GM23338 (cell line): ENCODE results near the gene TBL1XR1. TPM values are rescaled to one million over a fixed set of nuclear protein-coding genes. Genes with fewer than 3 reads are reported as not detected.

Experiments
- ATAC-seq: fragments of 200-7000 bp; cut with Tn5 transposase; 3 replicates; pipeline ENCODE4 v1.9.1; 2020
- DNase-seq: peaks from one replicate; pipeline ENCODE4 v3.0.0-alpha.2; 2015; ENCODE audit warnings: low spot score
- H2AFZ ChIP-seq: fragments of 200-600 bp; sonication (generic); 2 replicates; pipeline ENCODE4 v1.8.0; 2016; ENCODE audit warnings: antibody characterized with exemption, mild to moderate bottlenecking, moderate library complexity
- H3F3A ChIP-seq: fragments of 200-600 bp; sonication (generic); replicated peaks from 2 replicates; pipeline ENCODE4 v1.8.0; 2017; ENCODE audit warnings: antibody characterized with exemption, mixed run types, low read depth
- H3K27ac ChIP-seq: fragments of 200-600 bp; sonication (generic); 2 replicates; pipeline ENCODE4 v1.6.1; 2016; ENCODE audit warnings: low read depth
- H3K27me3 ChIP-seq: fragments of 200-600 bp; sonication (generic); 2 replicates; pipeline ENCODE4 v1.8.0; 2016; ENCODE audit warnings: mild to moderate bottlenecking, mixed run types, moderate library complexity; ENCODE audit not compliant: insufficient read depth
- H3K36me3 ChIP-seq: fragments of 200-600 bp; sonication (generic); 2 replicates; pipeline ENCODE4 v1.8.0; 2016; ENCODE audit warnings: mild to moderate bottlenecking; ENCODE audit not compliant: insufficient read depth
- H3K4me1 ChIP-seq: fragments of 200-600 bp; sonication (generic); 2 replicates; pipeline ENCODE4 v1.8.0; 2016; ENCODE audit warnings: mild to moderate bottlenecking, moderate library complexity; ENCODE audit not compliant: insufficient read depth
- H3K4me2 ChIP-seq: fragments of 200-600 bp; sonication (generic); 2 replicates; pipeline ENCODE4 v1.7.1; 2017; ENCODE audit warnings: mixed run types
- H3K4me3 ChIP-seq: fragments of 200-600 bp; sonication (generic); 2 replicates; pipeline ENCODE4 v1.6.1; 2016; ENCODE audit warnings: mixed run types
- H3K79me2 ChIP-seq: fragments of 200-600 bp; sonication (generic); replicated peaks from 2 replicates; pipeline ENCODE4 v1.8.0; 2017; ENCODE audit warnings: mild to moderate bottlenecking; ENCODE audit not compliant: insufficient read depth
- H3K9me2 ChIP-seq: fragments of 200-600 bp; sonication (generic); 2 replicates; pipeline ENCODE4 v1.8.0; 2017; ENCODE audit not compliant: insufficient read depth
- H4K20me1 ChIP-seq: fragments of 200-600 bp; sonication (generic); replicated peaks from 2 replicates; pipeline ENCODE4 v1.8.0; 2017; ENCODE audit warnings: mild to moderate bottlenecking; ENCODE audit not compliant: insufficient read depth
- H3K27ac Mint-ChIP-seq: 2 replicates; pipeline ENCODE4 v1.8.0; 2020; ENCODE audit warnings: inconsistent platforms, mild to moderate bottlenecking, moderate library complexity, mixed read lengths
- H3K27me3 Mint-ChIP-seq: 3 replicates; pipeline ENCODE4 v1.8.0; 2022; ENCODE audit warnings: low read depth, mild to moderate bottlenecking, moderate library complexity, mixed read lengths, inconsistent platforms; ENCODE audit not compliant: insufficient read depth, poor library complexity
- H3K36me3 Mint-ChIP-seq: 3 replicates; pipeline ENCODE4 v1.8.0; 2021; ENCODE audit warnings: low read depth, mild to moderate bottlenecking, inconsistent platforms, moderate library complexity, mixed read lengths
- H3K4me1 Mint-ChIP-seq: 3 replicates; pipeline ENCODE4 v1.8.0; 2020; ENCODE audit warnings: mild to moderate bottlenecking, inconsistent platforms, mixed read lengths
- H3K4me3 Mint-ChIP-seq: 3 replicates; pipeline ENCODE4 v1.8.0; 2021; ENCODE audit warnings: moderate library complexity, mild to moderate bottlenecking, inconsistent platforms, mixed read lengths
- H3K9me3 Mint-ChIP-seq: 3 replicates; pipeline ENCODE4 v1.8.0; 2020; ENCODE audit warnings: moderate library complexity, mild to moderate bottlenecking, inconsistent platforms, mixed read lengths
- ETS1 ChIP-seq: IDR thresholded peaks from 2 replicates; pipeline ENCODE4 v1.6.1; 2016; ENCODE audit warnings: antibody characterized with exemption
- EZH2phosphoT487 ChIP-seq: fragments of 200-600 bp; sonication (generic); IDR thresholded peaks from one replicate; pipeline ENCODE4 v1.8.1; 2018; ENCODE audit warnings: antibody characterized with exemption; ENCODE audit not compliant: unreplicated experiment
- JUNB ChIP-seq: IDR thresholded peaks from one replicate; pipeline ENCODE4 v1.6.1; 2016; ENCODE audit warnings: antibody characterized with exemption; ENCODE audit not compliant: unreplicated experiment
- REST ChIP-seq: IDR thresholded peaks from one replicate; pipeline ENCODE4 v1.6.1; 2018; ENCODE audit warnings: antibody characterized with exemption; ENCODE audit not compliant: unreplicated experiment
- STAT1 ChIP-seq: IDR thresholded peaks from one replicate; pipeline ENCODE4 v1.6.1; 2016; ENCODE audit warnings: antibody characterized with exemption; ENCODE audit not compliant: unreplicated experiment
- ZNF114 ChIP-seq: fragments of 250-450 bp; sonication (Bioruptor Pico); IDR thresholded peaks from 2 replicates; pipeline ENCODE4 v1.5.0; 2020; ENCODE audit warnings: mild to moderate bottlenecking, moderate library complexity
- ZNF331 ChIP-seq: fragments of 250-450 bp; sonication (Bioruptor Pico); IDR thresholded peaks from 2 replicates; pipeline ENCODE4 v1.5.0; 2020; ENCODE audit warnings: low read depth, mild to moderate bottlenecking, moderate library complexity
- ZNF462 ChIP-seq: fragments of 250-450 bp; sonication (Bioruptor Pico); IDR thresholded peaks from 2 replicates; pipeline ENCODE4 v1.5.0; 2020; ENCODE audit warnings: mild to moderate bottlenecking, moderate library complexity
- polyA plus RNA-seq: library from polyadenylated mRNA; unstranded; fragments of >200 nt; fragmentation: Nextera tagmentation; extraction: Ambion mirVana; gene quantifications from 2 replicates; pipeline ENCODE4 v1.2.1, GENCODE V29; 2016
- total RNA-seq: library from RNA; depleted of rRNA; stranded (reverse); fragments of >200 nt; shearing (Covaris generic); gene quantifications from 2 replicates; pipeline ENCODE4 v1.2.3, GENCODE V29; 2014

The TBL1XR1 gene
- total and polyA plus RNA-seq, 2 experiments from 2014 or later: 49.6 to 122 TPM

GRCh38 chr3:177114253-177114652 is 83.0 kb downstream of the TBL1XR1 start (continued):
- TF ChIP-seq JUNB: no peak

GRCh38 chr3:177111541-177111949 is 85.7 kb downstream of the TBL1XR1 start:
- Histone ChIP-seq H3K27me3 (no peaks in the 10 kb centered on the region), H3K4me3 (no peak overlapping the region), H3K4me2 (no peak overlapping the region), H3F3A (no peaks in the 10 kb centered on the region), H3K9me2 (peaks cover 2% of the 10 kb centered on the region; the same call in 1 of the 2 replicates), H3K36me3 (no peaks in the 10 kb centered on the region), H3K27ac (no peak overlapping the region), H3K4me1 (peaks cover 50% of the 10 kb centered on the region), H3K79me2 (peaks cover 99% of the 10 kb centered on the region), H4K20me1 (peaks cover 61% of the 10 kb centered on the region), H2AFZ (no peak overlapping the region)
- no peak overlapping the region for H3K4me3 Mint-ChIP-seq
- H3K36me3 Mint-ChIP-seq: no peaks in the 10 kb centered on the region
- H3K27me3 Mint-ChIP-seq: peaks cover 3% of the 10 kb centered on the region
- H3K27ac Mint-ChIP-seq: no peak overlapping the region
- ATAC-seq: peak; percentile 62
- H3K9me3 Mint-ChIP-seq: no peaks in the 10 kb centered on the region
- DNase-seq: no peak
- peaks cover 50% of the 10 kb centered on the region for H3K4me1 Mint-ChIP-seq
- TF ChIP-seq ZNF114: no peak
- TF ChIP-seq STAT1: no peak

GRCh38 chr3:177110895-177111294 is 86.4 kb downstream of the TBL1XR1 start:
- no peaks in the 10 kb centered on the region for H3K27me3 ChIP-seq
- ATAC-seq (peak; percentile 72), DNase-seq (no peak)
- Mint-ChIP-seq H3K36me3 (no peaks in the 10 kb centered on the region), H3K9me3 (no peaks in the 10 kb centered on the region), H3K4me1 (peaks cover 51% of the 10 kb centered on the region), H3K27ac (peak overlapping the region; percentile 3; the same call in 1 of the 2 replicates), H3K27me3 (peaks cover 3% of the 10 kb centered on the region), H3K4me3 (no peak overlapping the region; the same call in 2 of the 3 replicates)
- H3K4me1 ChIP-seq: peaks cover 56% of the 10 kb centered on the region
- no peaks in the 10 kb centered on the region for H3K9me2 ChIP-seq
- H3K4me2 ChIP-seq: 0 out of 2 replicates have a peak overlapping the region, but pooled peaks have one; percentile 31
- H3K79me2 ChIP-seq: peaks cover 99% of the 10 kb centered on the region
- H3F3A ChIP-seq: no peaks in the 10 kb centered on the region
- TF ChIP-seq ETS1 (no peak), EZH2phosphoT487 (no peak), ZNF462 (CRISPR knock-in tag) (no peak), REST (no peak), ZNF331 (CRISPR knock-in tag) (no peak)
- H3K27ac ChIP-seq: peak overlapping the region; percentile 35
- H3K36me3 ChIP-seq: no peaks in the 10 kb centered on the region
- H2AFZ ChIP-seq: no peak overlapping the region
- H4K20me1 ChIP-seq: peaks cover 62% of the 10 kb centered on the region
- H3K4me3 ChIP-seq: no peak overlapping the region
